Cardiac fibroblast (primary cell): ENCODE data around the gene ATP1B1.
A peak's percentile ranks its signal among the peaks of the same experiment; 100 is the strongest.

Source experiments
- DNase-seq, 2 donors: peaks; one replicate each; pipeline versions ENCODE4 v3.0.0 to v3.0.0-alpha.2; 2010; ENCODE audit warnings: low read depth in 2 of 2
- H3K4me3 ChIP-seq, 2 donors: replicated peaks in 1 of 2; 1 replicate in 1 of 2; 2 replicates in 1 of 2; pipeline ENCODE4 v1.5.1; 2011; ENCODE audit warnings: low read depth in 2 of 2, low read length in 2 of 2, mild to moderate bottlenecking in 2 of 2, moderate library complexity in 1 of 2
- CTCF ChIP-seq: IDR thresholded peaks from one replicate; pipeline ENCODE4 v1.5.1; 2011; ENCODE audit warnings: low read depth, mild to moderate bottlenecking, low read length, inconsistent platforms

Gene ATP1B1

GRCh38 chr1:169106095-169106920, at the start of gene ATP1B1:
TSS of gene ATP1B1 (plus strand) at chr1:169106690. CDS start at chr1:169106830, 140 bp downstream.
- peak within 1 kb of the TSS; percentile 69 to 81 for H3K4me3 ChIP-seq
- peak; percentile 78 to 84 for DNase-seq

GRCh38 chr1:169059421-169059820, 47.1 kb upstream of the ATP1B1 start:
- H3K4me3 ChIP-seq, result no peak overlapping the region
- DNase-seq, result no peak
- no peak for TF ChIP-seq CTCF

More at GRCh38 chr1:169106095-169106920, at the start of gene ATP1B1:
- peak; percentile 6 for TF ChIP-seq CTCF

- H3K4me3 ChIP-seq, result no peak overlapping the region
- DNase-seq, result peak; percentile 18 to 38
- no peak for TF ChIP-seq CTCF
Observed at GRCh38 chr1:169060043-169060722, 46.3 kb upstream of the ATP1B1 start.

GRCh38 chr1:169060919-169061639, 45.4 kb upstream of the ATP1B1 start:
- TF ChIP-seq CTCF, result no peak
- no peak overlapping the region for H3K4me3 ChIP-seq
- DNase-seq, result peak in 1 of 2 donors; percentile 12

GRCh38 chr1:169062152-169062551, 44.3 kb upstream of the ATP1B1 start:
- no peak for TF ChIP-seq CTCF
- no peak for DNase-seq

GRCh38 chr1:169064103-169064502, 42.4 kb upstream of the ATP1B1 start:
- H3K4me3 ChIP-seq, result no peak overlapping the region
- no peak for DNase-seq
- no peak for TF ChIP-seq CTCF

More at GRCh38 chr1:169062152-169062551, 44.3 kb upstream of the ATP1B1 start:
- no peak overlapping the region for H3K4me3 ChIP-seq
